Measurements from ENCODE around the gene PDE6C.

- TF ChIP-seq POLR2AphosphoS5 (IDR thresholded peaks at IDR 0.05; ENCODE audit: low read depth, low read length) (no peak), TAF1 (IDR thresholded peaks at IDR 0.05; ENCODE audit: borderline replicate concordance, insufficient read depth, low read length) (no peak), REST (IDR thresholded peaks at IDR 0.05; ENCODE audit: insufficient read depth in 1 of 2, low read depth in 2 of 2, low read length in 2 of 2) (no peak)
These were observed at the start of gene PDE6C for GRCh38 chr10:93612311-93612710.
